Measurements from ENCODE around the gene GJC2.
A peak's percentile ranks its signal among the peaks of the same experiment; 100 is the strongest.

GJC2 gene

DNA sequence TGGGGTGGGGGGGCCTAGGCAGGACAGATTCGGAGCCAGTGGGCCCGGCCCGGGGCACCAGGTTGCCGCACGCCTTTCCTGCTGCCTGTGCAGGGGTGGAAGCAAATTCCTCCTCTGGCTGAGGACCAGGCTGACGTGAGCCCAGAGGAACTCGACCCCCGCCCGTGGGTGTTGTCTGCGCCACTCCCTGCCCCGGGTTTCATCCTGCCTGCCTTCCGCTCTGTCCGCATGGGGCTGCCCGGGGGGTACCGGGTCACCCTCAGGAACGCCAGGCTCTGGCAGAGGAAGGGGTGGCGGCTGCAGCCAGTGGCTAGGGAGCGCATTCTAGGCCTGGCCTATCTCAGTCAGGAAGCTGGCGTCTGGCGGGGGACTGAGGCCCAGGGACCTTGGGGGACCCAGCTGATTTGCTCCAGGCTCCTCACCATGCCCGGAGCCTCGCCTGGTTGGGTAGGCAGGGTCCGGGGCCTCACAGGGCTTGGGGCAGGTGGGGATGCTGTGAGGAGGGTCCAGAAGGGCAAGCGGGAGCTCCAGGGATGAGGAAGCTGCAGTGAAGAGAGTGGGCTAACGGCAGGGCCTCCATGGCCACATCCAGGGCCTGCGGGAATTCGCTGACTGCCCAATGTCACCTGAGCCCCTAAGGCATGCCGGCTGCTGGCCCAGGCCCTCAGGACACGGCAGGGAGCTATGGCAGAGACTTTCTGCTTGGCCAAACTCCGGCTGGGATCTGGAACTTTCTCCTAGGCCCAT is 13.4 kb downstream of the GJC2 start:
- no peaks in the 10 kb centered on the region for H3K4me1 ChIP-seq (ENCODE audit: control insufficient read depth, low read depth, low read length)

DNA sequence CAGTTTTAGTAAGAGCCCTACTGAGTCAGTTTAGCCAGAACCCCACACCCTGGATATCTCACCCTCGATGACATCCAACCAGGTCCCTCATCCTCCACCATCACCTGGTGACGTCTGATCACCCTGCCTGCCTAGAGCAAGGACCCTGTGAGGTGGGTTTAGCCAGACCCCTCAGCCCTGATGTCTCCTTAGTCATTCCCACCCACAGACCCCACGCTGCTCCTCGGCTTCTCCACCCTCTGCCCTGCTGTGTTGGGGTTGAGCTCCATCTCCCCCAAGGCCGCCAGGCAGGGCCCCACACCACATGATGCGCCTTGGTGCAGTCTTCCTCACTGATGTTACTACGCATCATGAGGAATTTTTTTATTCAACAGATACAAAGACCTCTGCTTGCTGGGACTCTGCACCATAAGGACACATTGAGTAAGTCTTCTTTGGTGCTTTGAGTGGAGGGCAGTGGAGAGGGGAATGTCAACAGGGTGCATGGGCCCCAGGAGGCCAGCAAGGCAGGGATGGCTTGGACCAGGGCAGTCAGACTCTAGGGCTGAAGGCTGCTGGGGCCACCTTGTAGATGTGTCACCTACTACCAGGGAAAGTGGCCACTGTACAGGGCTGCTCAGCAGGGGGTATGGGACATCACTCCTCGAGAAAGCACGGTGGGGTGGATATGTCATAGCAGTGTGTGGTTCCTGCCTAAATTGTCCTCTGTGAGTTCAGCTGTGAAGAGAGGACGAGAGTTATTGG is 14.2 kb downstream of the GJC2 start:
- Histone ChIP-seq H3K9ac (ENCODE audit: low read length) (no peak overlapping the region), H3K27ac (ENCODE audit: low read length) (no peak overlapping the region), H3K9me3 (ENCODE audit: control insufficient read depth, low read depth, low read length) (no peaks in the 10 kb centered on the region), H3K4me1 (ENCODE audit: control insufficient read depth, low read depth, low read length) (no peaks in the 10 kb centered on the region), H3K4me3 (ENCODE audit: low read length) (no peak overlapping the region), H3K36me3 (ENCODE audit: control insufficient read depth, low read depth, low read length) (no peaks in the 10 kb centered on the region), H3K27me3 (ENCODE audit: control insufficient read depth, insufficient read depth, low read length) (no peaks in the 10 kb centered on the region)

More for the DNA sequence above, 13.4 kb downstream of the GJC2 start:
- H3K9ac ChIP-seq (ENCODE audit: low read length) = no peak overlapping the region
- no peak overlapping the region for H3K4me3 ChIP-seq (ENCODE audit: low read length)
- no peaks in the 10 kb centered on the region for H3K36me3 ChIP-seq (ENCODE audit: control insufficient read depth, low read depth, low read length)
- no peak overlapping the region for H3K27ac ChIP-seq (ENCODE audit: low read length)
- H3K27me3 ChIP-seq (ENCODE audit: control insufficient read depth, insufficient read depth, low read length) = no peaks in the 10 kb centered on the region
- H3K9me3 ChIP-seq (ENCODE audit: control insufficient read depth, low read depth, low read length) = no peaks in the 10 kb centered on the region

- no peaks in the 10 kb centered on the region for H3K9me3 ChIP-seq (ENCODE audit: control insufficient read depth, low read depth, low read length)
- peak overlapping the region; percentile 77 for H3K27ac ChIP-seq (ENCODE audit: low read length)
- H3K4me1 ChIP-seq (ENCODE audit: control insufficient read depth, low read depth, low read length) = no peaks in the 10 kb centered on the region
- peak overlapping the region; percentile 75 for H3K4me3 ChIP-seq (ENCODE audit: low read length)
- no peaks in the 10 kb centered on the region for H3K36me3 ChIP-seq (ENCODE audit: control insufficient read depth, low read depth, low read length)
- no peak overlapping the region for H3K9ac ChIP-seq (ENCODE audit: low read length)
- H3K27me3 ChIP-seq (ENCODE audit: control insufficient read depth, insufficient read depth, low read length) = no peaks in the 10 kb centered on the region
Observed at GRCh38 chr1:228164561-228165371, 15.0 kb downstream of the GJC2 start.

DNA sequence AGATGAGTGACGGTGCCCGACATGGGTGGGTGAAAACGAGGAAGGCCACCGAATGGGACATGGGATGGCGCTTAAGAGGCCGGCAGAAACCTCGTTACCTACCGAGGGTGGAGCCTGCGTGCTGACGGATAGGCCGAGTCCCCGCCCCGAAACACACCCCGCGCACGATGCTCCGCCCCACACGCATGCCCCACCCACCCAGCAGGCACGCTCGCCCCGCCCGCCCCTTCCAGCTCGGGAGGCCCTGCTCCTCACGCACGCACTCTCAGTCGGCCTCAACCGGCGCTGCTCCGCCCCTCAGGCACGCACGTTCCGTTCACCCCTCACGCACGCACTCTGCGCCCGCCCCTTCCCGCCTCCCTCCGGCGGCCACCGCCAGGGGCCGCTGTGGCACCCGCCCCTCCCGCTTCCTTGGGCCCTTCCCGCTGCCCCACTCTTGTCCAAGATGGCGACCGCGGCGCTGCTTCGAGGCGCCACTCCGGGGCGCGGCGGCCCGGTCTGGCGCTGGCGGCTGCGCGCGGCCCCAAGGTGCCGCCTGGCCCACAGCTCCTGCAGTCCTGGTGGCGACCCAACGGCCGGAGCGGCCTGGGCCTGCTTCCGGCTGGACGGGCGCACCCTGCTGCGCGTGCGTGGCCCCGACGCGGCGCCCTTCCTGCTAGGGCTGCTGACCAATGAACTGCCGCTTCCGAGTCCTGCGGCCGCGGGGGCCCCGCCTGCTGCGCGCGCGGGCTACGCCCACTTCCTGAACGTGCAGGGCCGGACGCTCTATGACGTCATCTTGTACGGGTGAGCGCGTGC is 15.8 kb downstream of the GJC2 start, which contains the start of gene IBA57:
IBA57 (plus strand) TSS at position 433 of the 798 bp plus-strand sequence; CDS start at position 446, 13 bp downstream.
- H3K27me3 ChIP-seq (ENCODE audit: control insufficient read depth, insufficient read depth, low read length) = no peaks in the 10 kb centered on the region
- H3K9me3 ChIP-seq (ENCODE audit: control insufficient read depth, low read depth, low read length) = no peaks in the 10 kb centered on the region
- no peaks in the 10 kb centered on the region for H3K4me1 ChIP-seq (ENCODE audit: control insufficient read depth, low read depth, low read length)
- H3K4me3 ChIP-seq (ENCODE audit: low read length) = peak within 1 kb of the TSS; percentile 75
- peak within 1 kb of the TSS; percentile 81 for H3K9ac ChIP-seq (ENCODE audit: low read length)
- H3K36me3 ChIP-seq (ENCODE audit: control insufficient read depth, low read depth, low read length) = no peaks in the 10 kb centered on the region
- peak within 1 kb of the TSS; percentile 78 for H3K27ac ChIP-seq (ENCODE audit: low read length)

DNA sequence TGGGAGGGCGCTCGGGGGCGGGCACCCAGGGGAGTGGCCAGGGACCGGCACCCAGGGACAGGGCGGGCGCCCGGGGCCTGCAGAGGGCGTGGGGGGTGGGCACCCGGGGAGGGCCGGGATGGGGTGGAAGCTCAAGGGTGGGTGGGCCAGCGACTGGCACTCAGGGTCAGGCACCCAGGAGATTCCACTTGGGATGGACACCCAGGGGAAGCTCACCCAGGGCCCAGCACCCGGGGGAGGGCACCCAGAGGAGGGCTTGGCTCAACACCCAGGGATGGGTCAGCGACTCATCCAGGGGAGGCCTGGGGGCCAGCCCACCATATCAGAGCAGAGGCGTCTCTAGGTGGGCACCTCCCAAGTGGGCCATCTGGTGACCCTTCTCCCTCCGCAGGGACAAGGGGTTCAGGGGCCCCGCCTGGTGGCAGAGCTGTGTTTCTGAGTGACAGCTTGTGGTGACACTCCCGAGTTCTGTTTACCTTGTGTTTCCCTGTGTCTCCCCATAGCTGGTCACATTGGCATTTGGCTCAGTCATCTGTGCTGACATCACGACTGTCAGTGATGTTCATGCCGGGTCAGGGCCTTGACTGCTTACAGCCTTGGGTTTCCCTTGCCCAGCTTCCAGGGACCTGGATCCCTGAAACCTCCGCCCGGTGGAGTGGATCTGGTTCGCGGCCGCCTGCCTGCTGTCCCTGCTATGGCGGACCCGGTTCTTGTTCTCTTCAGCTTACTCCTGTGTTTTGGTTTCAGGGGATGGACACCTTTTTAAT is 16.6 kb downstream of the GJC2 start:
- Histone ChIP-seq H3K27ac (ENCODE audit: low read length) (no peak overlapping the region), H3K9ac (ENCODE audit: low read length) (peak overlapping the region; percentile 81), H3K27me3 (ENCODE audit: control insufficient read depth, insufficient read depth, low read length) (no peaks in the 10 kb centered on the region), H3K36me3 (ENCODE audit: control insufficient read depth, low read depth, low read length) (no peaks in the 10 kb centered on the region), H3K4me3 (ENCODE audit: low read length) (peak overlapping the region; percentile 69), H3K4me1 (ENCODE audit: control insufficient read depth, low read depth, low read length) (no peaks in the 10 kb centered on the region), H3K9me3 (ENCODE audit: control insufficient read depth, low read depth, low read length) (no peaks in the 10 kb centered on the region)

- H3K4me3 ChIP-seq (ENCODE audit: low read length) = no peak overlapping the region
- no peak overlapping the region for H3K9ac ChIP-seq (ENCODE audit: low read length)
- no peaks in the 10 kb centered on the region for H3K36me3 ChIP-seq (ENCODE audit: control insufficient read depth, low read depth, low read length)
- no peaks in the 10 kb centered on the region for H3K27me3 ChIP-seq (ENCODE audit: control insufficient read depth, insufficient read depth, low read length)
- H3K9me3 ChIP-seq (ENCODE audit: control insufficient read depth, low read depth, low read length) = no peaks in the 10 kb centered on the region
- no peak overlapping the region for H3K27ac ChIP-seq (ENCODE audit: low read length)
- H3K4me1 ChIP-seq (ENCODE audit: control insufficient read depth, low read depth, low read length) = no peaks in the 10 kb centered on the region
Observed at GRCh38 chr1:228168563-228169270, 19.0 kb downstream of the GJC2 start.

DNA sequence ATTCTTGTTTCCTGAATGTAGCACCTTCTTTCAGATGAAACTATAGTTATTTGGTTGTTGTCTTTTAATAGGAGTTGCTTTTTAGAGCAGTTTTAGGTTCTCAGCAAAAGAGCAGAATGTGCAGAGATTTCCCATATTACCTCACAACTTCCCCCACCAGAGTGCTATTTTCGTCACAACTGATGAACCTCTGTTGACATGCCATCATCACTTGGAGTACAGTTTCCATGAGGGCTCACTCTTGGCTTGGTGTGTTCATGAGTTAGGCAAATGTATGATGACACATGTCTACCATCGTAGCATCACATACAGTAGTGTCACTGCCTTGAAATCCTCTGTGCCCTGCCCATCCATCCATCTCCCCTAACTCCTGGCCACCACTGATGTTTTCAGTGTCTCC is 19.6 kb downstream of the GJC2 start:
- no peak overlapping the region for H3K9ac ChIP-seq (ENCODE audit: low read length)
- H3K36me3 ChIP-seq (ENCODE audit: control insufficient read depth, low read depth, low read length) = no peaks in the 10 kb centered on the region
- H3K4me1 ChIP-seq (ENCODE audit: control insufficient read depth, low read depth, low read length) = no peaks in the 10 kb centered on the region
- H3K27ac ChIP-seq (ENCODE audit: low read length) = no peak overlapping the region
- no peak overlapping the region for H3K4me3 ChIP-seq (ENCODE audit: low read length)
- H3K9me3 ChIP-seq (ENCODE audit: control insufficient read depth, low read depth, low read length) = no peaks in the 10 kb centered on the region
- no peaks in the 10 kb centered on the region for H3K27me3 ChIP-seq (ENCODE audit: control insufficient read depth, insufficient read depth, low read length)

DNA sequence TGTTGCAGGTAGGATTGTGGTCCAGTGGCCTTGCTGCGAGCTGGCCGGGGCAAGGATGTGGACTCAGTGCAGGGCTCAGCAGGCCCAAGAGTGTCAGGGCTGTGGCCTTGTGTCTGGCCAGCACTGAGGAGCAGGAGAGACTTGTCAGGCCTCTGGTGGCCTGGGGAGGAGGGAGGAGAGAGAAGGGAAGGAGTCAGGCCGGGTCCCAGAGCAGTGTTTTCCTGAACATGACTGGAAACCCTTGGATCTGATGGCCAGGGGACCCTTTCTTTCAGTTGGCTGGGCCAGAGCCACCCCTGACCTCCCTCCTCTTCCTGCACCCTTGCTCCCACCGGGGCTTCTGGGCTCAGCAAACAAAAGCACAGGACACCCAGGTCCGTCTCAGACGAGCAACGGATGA is 20.9 kb downstream of the GJC2 start:
- H3K4me3 ChIP-seq (ENCODE audit: low read length) = no peak overlapping the region
- no peaks in the 10 kb centered on the region for H3K9me3 ChIP-seq (ENCODE audit: control insufficient read depth, low read depth, low read length)
- no peak overlapping the region for H3K27ac ChIP-seq (ENCODE audit: low read length)
- H3K4me1 ChIP-seq (ENCODE audit: control insufficient read depth, low read depth, low read length) = no peaks in the 10 kb centered on the region
- H3K36me3 ChIP-seq (ENCODE audit: control insufficient read depth, low read depth, low read length) = no peaks in the 10 kb centered on the region
- H3K9ac ChIP-seq (ENCODE audit: low read length) = no peak overlapping the region
- no peaks in the 10 kb centered on the region for H3K27me3 ChIP-seq (ENCODE audit: control insufficient read depth, insufficient read depth, low read length)

- Histone ChIP-seq H3K36me3 (ENCODE audit: control insufficient read depth, low read depth, low read length) (no peaks in the 10 kb centered on the region), H3K27ac (ENCODE audit: low read length) (no peak overlapping the region)
Observed at GRCh38 chr1:228171221-228171891, 21.6 kb downstream of the GJC2 start.

More at GRCh38 chr1:228171221-228171891, 21.6 kb downstream of the GJC2 start:
- H3K4me1 ChIP-seq (ENCODE audit: control insufficient read depth, low read depth, low read length) = no peaks in the 10 kb centered on the region
- H3K9me3 ChIP-seq (ENCODE audit: control insufficient read depth, low read depth, low read length) = no peaks in the 10 kb centered on the region
- H3K27me3 ChIP-seq (ENCODE audit: control insufficient read depth, insufficient read depth, low read length) = no peaks in the 10 kb centered on the region
- no peak overlapping the region for H3K9ac ChIP-seq (ENCODE audit: low read length)
- no peak overlapping the region for H3K4me3 ChIP-seq (ENCODE audit: low read length)
